Urothelium cell line (cell line): ENCODE data around the gene ZBTB43.

Experiments
- DNase-seq: peaks from one replicate; pipeline ENCODE4 v3.0.0; 2011; ENCODE audit warnings: low spot score, mixed read lengths
- FAIRE-seq: peaks from 2 replicates; lab custom pipeline; 2011; peaks lifted over from hg19 to GRCh38; lab: Jason Lieb, UNC

The ZBTB43 gene

GRCh38 chr9:126882746-126883145 lies 77.9 kb downstream of the ZBTB43 start:
- DNase-seq = no peak
- FAIRE-seq = no peak

- DNase-seq (no peak), FAIRE-seq (no peak)
Observed at GRCh38 chr9:126883636-126884035, 78.8 kb downstream of the ZBTB43 start.

- FAIRE-seq = no peak
Observed at GRCh38 chr9:126885131-126885641, 80.3 kb downstream of the ZBTB43 start.

GRCh38 chr9:126886034-126886822 lies 81.4 kb downstream of the ZBTB43 start:
- FAIRE-seq (no peak), DNase-seq (no peak)

More at GRCh38 chr9:126885131-126885641, 80.3 kb downstream of the ZBTB43 start:
- DNase-seq = no peak

DNA sequence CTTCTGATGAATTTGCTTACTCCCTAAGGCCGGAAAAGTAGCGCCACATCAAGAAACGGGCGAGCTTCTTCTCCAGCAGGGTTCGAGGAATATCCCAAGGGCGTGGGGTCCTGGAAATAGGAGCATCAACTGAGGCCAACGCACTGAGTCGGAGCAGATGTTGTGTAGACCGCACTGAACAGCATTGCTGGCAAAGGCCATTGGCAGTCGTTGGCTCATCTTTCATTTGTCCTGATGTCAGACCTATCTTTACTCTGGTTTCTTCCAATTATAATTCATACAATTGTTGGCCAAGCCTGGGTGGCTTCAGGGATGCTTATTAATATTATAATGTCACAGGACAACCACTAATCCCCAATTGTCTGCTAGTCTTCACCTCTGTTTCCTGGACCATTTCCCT lies 82.1 kb downstream of the ZBTB43 start:
- no peak for DNase-seq
- FAIRE-seq = no peak
